ENCODE results near the gene ABCC9.

GRCh38 chr12:21934173-21934572, 7.1 kb downstream of the ABCC9 start:
- TF ChIP-seq, protein P1, sequence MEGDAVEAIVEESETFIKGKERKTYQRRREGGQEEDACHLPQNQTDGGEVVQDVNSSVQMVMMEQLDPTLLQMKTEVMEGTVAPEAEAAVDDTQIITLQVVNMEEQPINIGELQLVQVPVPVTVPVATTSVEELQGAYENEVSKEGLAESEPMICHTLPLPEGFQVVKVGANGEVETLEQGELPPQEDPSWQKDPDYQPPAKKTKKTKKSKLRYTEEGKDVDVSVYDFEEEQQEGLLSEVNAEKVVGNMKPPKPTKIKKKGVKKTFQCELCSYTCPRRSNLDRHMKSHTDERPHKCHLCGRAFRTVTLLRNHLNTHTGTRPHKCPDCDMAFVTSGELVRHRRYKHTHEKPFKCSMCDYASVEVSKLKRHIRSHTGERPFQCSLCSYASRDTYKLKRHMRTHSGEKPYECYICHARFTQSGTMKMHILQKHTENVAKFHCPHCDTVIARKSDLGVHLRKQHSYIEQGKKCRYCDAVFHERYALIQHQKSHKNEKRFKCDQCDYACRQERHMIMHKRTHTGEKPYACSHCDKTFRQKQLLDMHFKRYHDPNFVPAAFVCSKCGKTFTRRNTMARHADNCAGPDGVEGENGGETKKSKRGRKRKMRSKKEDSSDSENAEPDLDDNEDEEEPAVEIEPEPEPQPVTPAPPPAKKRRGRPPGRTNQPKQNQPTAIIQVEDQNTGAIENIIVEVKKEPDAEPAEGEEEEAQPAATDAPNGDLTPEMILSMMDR (IDR thresholded peaks at IDR 0.05), result no peak
- TF ChIP-seq POLR2A (IDR thresholded peaks at IDR 0.05), result no peak
